SK-N-SH (cell line): ENCODE measurements around the gene LIMA1.

Experiments used
- CTCF ChIP-seq: fragments of 200-600 bp; sonication (generic); IDR thresholded peaks from 2 replicates; pipeline ENCODE4 v1.6.1; 2017; ENCODE audit warnings: antibody characterized with exemption, mild to moderate bottlenecking, moderate library complexity
- EZH2phosphoT487 ChIP-seq: fragments of 200-600 bp; sonication (generic); IDR thresholded peaks from 2 replicates; pipeline ENCODE4 v1.6.1; 2017; ENCODE audit warnings: low read depth, mixed run types, mild to moderate bottlenecking, antibody characterized with exemption, moderate library complexity, borderline replicate concordance
- FOXJ3 ChIP-seq: sonication (generic); formaldehyde crosslinking; IDR thresholded peaks from 2 replicates; pipeline ENCODE4 v1.5.1; 2020; ENCODE audit warnings: mild to moderate bottlenecking, missing genetic modification reagents
- GATA2 ChIP-seq: sonication (generic); formaldehyde crosslinking; IDR thresholded peaks from 2 replicates; pipeline ENCODE4 v1.5.0; 2020; ENCODE audit warnings: mild to moderate bottlenecking, missing genetic modification reagents
- MXI1 ChIP-seq: IDR thresholded peaks from 2 replicates; pipeline ENCODE4 v1.6.1; 2012; ENCODE audit warnings: mild to moderate bottlenecking, low read depth, low read length, improper control_type of control experiment
- POLR2AphosphoS5 ChIP-seq: IDR thresholded peaks from 2 replicates; pipeline ENCODE4 v1.6.1; 2012; ENCODE audit warnings: low read depth, low read length
- SMC3 ChIP-seq: IDR thresholded peaks from 2 replicates; pipeline ENCODE4 v1.6.1; 2012; ENCODE audit warnings: low read depth, low read length, improper control_type of control experiment
- YY1 ChIP-seq: IDR thresholded peaks from 2 replicates; pipeline ENCODE4 v1.4.0; 2012; ENCODE audit warnings: low read depth, mild to moderate bottlenecking

- TF ChIP-seq CTCF (no peak), FOXJ3 (CRISPR knock-in tag) (no peak), POLR2AphosphoS5 (no peak), MXI1 (no peak), GATA2 (CRISPR knock-in tag) (no peak), EZH2phosphoT487 (no peak), YY1 (no peak), SMC3 (no peak)
Measured at GRCh38 chr12:50195832-50196231, 87.5 kb downstream of the LIMA1 start.
